ENCODE results near the gene ENOX1.

Gene ENOX1

GRCh38 chr13:43196750-43197370, 589.9 kb downstream of the ENOX1 start:
- Histone ChIP-seq H3K4me3 (ENCODE audit: low read depth in 1 of 2, low read length in 2 of 2) (no peak overlapping the region), H3K27me3 (ENCODE audit: insufficient read depth, low read length, poor library complexity) (peaks cover 6% of the 10 kb centered on the region), H3K9ac (ENCODE audit: low read depth, low read length) (no peak overlapping the region), H4K20me1 (ENCODE audit: insufficient read depth, low read length) (no peaks in the 10 kb centered on the region), H3K4me2 (ENCODE audit: insufficient read depth, low read length) (no peak overlapping the region), H3K36me3 (ENCODE audit: insufficient read depth, low read length) (no peaks in the 10 kb centered on the region), H3K4me1 (ENCODE audit: insufficient read depth, low read length) (no peaks in the 10 kb centered on the region), H2AFZ (ENCODE audit: low read depth, low read length) (no peak overlapping the region), H3K27ac (ENCODE audit: low read length) (no peak overlapping the region), H3K79me2 (ENCODE audit: insufficient read depth, low read length) (no peaks in the 10 kb centered on the region), H3K9me3 (ENCODE audit: insufficient read depth, low read length, severe bottlenecking) (no peaks in the 10 kb centered on the region)
- TF ChIP-seq, protein P1, sequence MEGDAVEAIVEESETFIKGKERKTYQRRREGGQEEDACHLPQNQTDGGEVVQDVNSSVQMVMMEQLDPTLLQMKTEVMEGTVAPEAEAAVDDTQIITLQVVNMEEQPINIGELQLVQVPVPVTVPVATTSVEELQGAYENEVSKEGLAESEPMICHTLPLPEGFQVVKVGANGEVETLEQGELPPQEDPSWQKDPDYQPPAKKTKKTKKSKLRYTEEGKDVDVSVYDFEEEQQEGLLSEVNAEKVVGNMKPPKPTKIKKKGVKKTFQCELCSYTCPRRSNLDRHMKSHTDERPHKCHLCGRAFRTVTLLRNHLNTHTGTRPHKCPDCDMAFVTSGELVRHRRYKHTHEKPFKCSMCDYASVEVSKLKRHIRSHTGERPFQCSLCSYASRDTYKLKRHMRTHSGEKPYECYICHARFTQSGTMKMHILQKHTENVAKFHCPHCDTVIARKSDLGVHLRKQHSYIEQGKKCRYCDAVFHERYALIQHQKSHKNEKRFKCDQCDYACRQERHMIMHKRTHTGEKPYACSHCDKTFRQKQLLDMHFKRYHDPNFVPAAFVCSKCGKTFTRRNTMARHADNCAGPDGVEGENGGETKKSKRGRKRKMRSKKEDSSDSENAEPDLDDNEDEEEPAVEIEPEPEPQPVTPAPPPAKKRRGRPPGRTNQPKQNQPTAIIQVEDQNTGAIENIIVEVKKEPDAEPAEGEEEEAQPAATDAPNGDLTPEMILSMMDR (IDR thresholded peaks at IDR 0.05; ENCODE audit: borderline replicate concordance, extremely low read depth, low read length, poor library complexity, severe bottlenecking), result no peak
- TF ChIP-seq EZH2 (IDR thresholded peaks at IDR 0.05; ENCODE audit: borderline replicate concordance, low read depth, low read length, severe bottlenecking), result no peak
- DNase-seq, result no peak
- no peak for ATAC-seq (ENCODE audit: insufficient read depth, low read depth)

DNA sequence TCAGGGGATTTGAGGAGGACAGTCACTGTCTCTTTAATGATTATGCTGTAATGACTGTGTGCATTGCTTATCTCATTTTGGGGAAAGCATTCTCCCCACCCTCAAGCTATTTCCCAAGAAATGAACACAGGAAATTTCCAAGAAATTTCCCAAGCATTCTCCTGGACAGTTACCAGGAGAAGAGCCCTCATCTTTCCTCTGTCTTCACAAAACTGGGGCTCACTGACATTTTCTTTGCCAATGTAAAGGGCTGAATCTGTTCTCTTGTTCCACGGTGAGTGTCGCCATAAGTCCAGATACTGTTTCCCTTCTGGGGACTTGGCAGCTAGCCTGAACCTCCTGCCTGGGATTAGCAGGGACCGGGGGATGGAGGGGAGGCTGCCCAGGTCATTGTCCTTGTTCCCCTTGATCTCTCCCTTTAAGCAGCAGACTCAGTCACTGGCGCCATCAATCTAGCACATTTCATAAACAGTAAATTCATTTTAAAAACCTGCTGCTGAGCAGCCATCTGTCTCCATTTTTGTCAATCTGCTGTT, 590.6 kb downstream of the ENOX1 start:
- no peak overlapping the region for H2AFZ ChIP-seq (ENCODE audit: low read depth, low read length)
- TF ChIP-seq, protein P1 (IDR thresholded peaks at IDR 0.05; ENCODE audit: borderline replicate concordance, extremely low read depth, low read length, poor library complexity, severe bottlenecking), result no peak
- TF ChIP-seq EZH2 (IDR thresholded peaks at IDR 0.05; ENCODE audit: borderline replicate concordance, low read depth, low read length, severe bottlenecking), result no peak
- no peak overlapping the region for H3K9ac ChIP-seq (ENCODE audit: low read depth, low read length)
- no peak overlapping the region for H3K4me3 ChIP-seq (ENCODE audit: low read depth in 1 of 2, low read length in 2 of 2)
- ATAC-seq (ENCODE audit: insufficient read depth, low read depth) (no peak), DNase-seq (no peak)
- H3K36me3 ChIP-seq (ENCODE audit: insufficient read depth, low read length), result no peaks in the 10 kb centered on the region
- no peaks in the 10 kb centered on the region for H4K20me1 ChIP-seq (ENCODE audit: insufficient read depth, low read length)
- H3K27me3 ChIP-seq (ENCODE audit: insufficient read depth, low read length, poor library complexity), result peaks cover 6% of the 10 kb centered on the region
- H3K4me1 ChIP-seq (ENCODE audit: insufficient read depth, low read length), result no peaks in the 10 kb centered on the region
- no peaks in the 10 kb centered on the region for H3K79me2 ChIP-seq (ENCODE audit: insufficient read depth, low read length)
- H3K27ac ChIP-seq (ENCODE audit: low read length), result no peak overlapping the region
- no peak overlapping the region for H3K4me2 ChIP-seq (ENCODE audit: insufficient read depth, low read length)
- H3K9me3 ChIP-seq (ENCODE audit: insufficient read depth, low read length, severe bottlenecking), result no peaks in the 10 kb centered on the region

GRCh38 chr13:43195551-43195950, 591.2 kb downstream of the ENOX1 start:
- Histone ChIP-seq H3K9ac (ENCODE audit: low read depth, low read length) (no peak overlapping the region), H3K79me2 (ENCODE audit: insufficient read depth, low read length) (no peaks in the 10 kb centered on the region), H3K27me3 (ENCODE audit: insufficient read depth, low read length, poor library complexity) (peaks cover 6% of the 10 kb centered on the region), H2AFZ (ENCODE audit: low read depth, low read length) (no peak overlapping the region), H3K9me3 (ENCODE audit: insufficient read depth, low read length, severe bottlenecking) (no peaks in the 10 kb centered on the region), H3K4me3 (ENCODE audit: low read depth in 1 of 2, low read length in 2 of 2) (no peak overlapping the region), H3K4me1 (ENCODE audit: insufficient read depth, low read length) (no peaks in the 10 kb centered on the region), H4K20me1 (ENCODE audit: insufficient read depth, low read length) (no peaks in the 10 kb centered on the region), H3K36me3 (ENCODE audit: insufficient read depth, low read length) (no peaks in the 10 kb centered on the region), H3K27ac (ENCODE audit: low read length) (no peak overlapping the region), H3K4me2 (ENCODE audit: insufficient read depth, low read length) (no peak overlapping the region)
- DNase-seq (no peak), ATAC-seq (ENCODE audit: insufficient read depth, low read depth) (no peak)
- no peak for TF ChIP-seq EZH2 (IDR thresholded peaks at IDR 0.05; ENCODE audit: borderline replicate concordance, low read depth, low read length, severe bottlenecking)
- TF ChIP-seq, protein P1 (IDR thresholded peaks at IDR 0.05; ENCODE audit: borderline replicate concordance, extremely low read depth, low read length, poor library complexity, severe bottlenecking), result no peak
